AG04450 (cell line): ENCODE results near the gene GRXCR2. TPM values are rescaled to one million over a fixed set of nuclear protein-coding genes. Genes with fewer than 3 reads are reported as not detected.
A peak's percentile ranks its signal among the peaks of the same experiment; 100 is the strongest.

Source experiments
- CTCF ChIA-PET: fragments of 300-600, 350-600 bp; formaldehyde crosslinking; extraction: SDS; loops from one replicate; lab custom pipeline; 2022; ENCODE audit warnings: antibody characterized with exemption, inconsistent platforms; lab: Charles Lee
- POLR2A ChIA-PET: fragments of 350-600 bp; formaldehyde crosslinking; extraction: SDS; loops from one replicate; lab custom pipeline; 2021; ENCODE audit warnings: antibody characterized with exemption, inconsistent platforms; lab: Yijun Ruan, JAX
- DNase-seq: peaks from one replicate; pipeline ENCODE4 v3.0.0-alpha.2; 2011; ENCODE audit warnings: low read depth, low spot score
- H3K27ac ChIP-seq: one replicate; pipeline ENCODE4 v1.5.1; 2012; ENCODE audit warnings: low read depth, low read length, control low read depth
- H3K27me3 ChIP-seq: one replicate; pipeline ENCODE4 v1.6.0; 2012; ENCODE audit warnings: low read length; ENCODE audit not compliant: control insufficient read depth, insufficient read depth
- H3K4me3 ChIP-seq: 2 replicates; pipeline ENCODE4 v1.5.1; 2011; ENCODE audit warnings: mild to moderate bottlenecking, low read depth, low read length, control low read depth
- H3K9me3 ChIP-seq: 2 replicates; pipeline ENCODE4 v1.5.1; 2012; ENCODE audit warnings: low read length; ENCODE audit not compliant: control insufficient read depth, insufficient read depth
- polyA plus RNA-seq: library from polyadenylated mRNA; depleted of rRNA; stranded (reverse); fragments of >200 nt; gene quantifications from 2 replicates; pipeline ENCODE4 v1.2.3, GENCODE V29; 2011
- TF ChIP-seq, protein P1 (sequence below): IDR thresholded peaks from 2 replicates; pipeline ENCODE4 v1.5.1; 2011; ENCODE audit warnings: low read depth, low read length, control low read depth, inconsistent platforms

Gene GRXCR2
- polyA plus RNA-seq, 1 experiment, result not detected

DNA sequence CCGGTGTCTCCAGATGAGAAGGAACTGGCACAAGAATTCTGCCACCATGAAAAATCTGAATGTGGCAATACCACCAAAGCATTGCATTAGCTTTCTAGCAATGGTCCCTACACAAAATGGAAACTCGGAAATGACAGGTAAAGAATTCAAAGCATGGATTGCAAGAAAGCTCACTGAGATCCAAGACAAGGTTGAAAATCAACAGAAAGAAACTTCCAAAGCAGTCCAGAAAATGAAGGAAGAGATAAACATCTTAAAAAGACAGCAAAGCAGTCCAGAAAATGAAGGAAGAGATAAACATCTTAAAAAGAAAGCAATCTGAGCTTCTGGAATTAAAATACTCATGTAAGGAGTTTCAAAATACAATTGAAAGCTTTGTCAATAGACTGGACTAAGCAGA is 16.8 kb upstream of the GRXCR2 start:
- no peak for DNase-seq
- POLR2A ChIA-PET, result no interaction called here
- no peaks in the 10 kb centered on the region for H3K27me3 ChIP-seq
- TF ChIP-seq, protein P1, sequence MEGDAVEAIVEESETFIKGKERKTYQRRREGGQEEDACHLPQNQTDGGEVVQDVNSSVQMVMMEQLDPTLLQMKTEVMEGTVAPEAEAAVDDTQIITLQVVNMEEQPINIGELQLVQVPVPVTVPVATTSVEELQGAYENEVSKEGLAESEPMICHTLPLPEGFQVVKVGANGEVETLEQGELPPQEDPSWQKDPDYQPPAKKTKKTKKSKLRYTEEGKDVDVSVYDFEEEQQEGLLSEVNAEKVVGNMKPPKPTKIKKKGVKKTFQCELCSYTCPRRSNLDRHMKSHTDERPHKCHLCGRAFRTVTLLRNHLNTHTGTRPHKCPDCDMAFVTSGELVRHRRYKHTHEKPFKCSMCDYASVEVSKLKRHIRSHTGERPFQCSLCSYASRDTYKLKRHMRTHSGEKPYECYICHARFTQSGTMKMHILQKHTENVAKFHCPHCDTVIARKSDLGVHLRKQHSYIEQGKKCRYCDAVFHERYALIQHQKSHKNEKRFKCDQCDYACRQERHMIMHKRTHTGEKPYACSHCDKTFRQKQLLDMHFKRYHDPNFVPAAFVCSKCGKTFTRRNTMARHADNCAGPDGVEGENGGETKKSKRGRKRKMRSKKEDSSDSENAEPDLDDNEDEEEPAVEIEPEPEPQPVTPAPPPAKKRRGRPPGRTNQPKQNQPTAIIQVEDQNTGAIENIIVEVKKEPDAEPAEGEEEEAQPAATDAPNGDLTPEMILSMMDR, result no peak
- no peak overlapping the region for H3K4me3 ChIP-seq
- CTCF ChIA-PET, result interaction anchor here (1.1 to 3.7 kb wide), 3 partner anchors 20 to 1686 kb away, joined by 5 to 31 read pairs (median 7); no protein-coding TSS in a partner anchor
- peaks cover 4% of the 10 kb centered on the region for H3K9me3 ChIP-seq
- no peak overlapping the region for H3K27ac ChIP-seq

DNA sequence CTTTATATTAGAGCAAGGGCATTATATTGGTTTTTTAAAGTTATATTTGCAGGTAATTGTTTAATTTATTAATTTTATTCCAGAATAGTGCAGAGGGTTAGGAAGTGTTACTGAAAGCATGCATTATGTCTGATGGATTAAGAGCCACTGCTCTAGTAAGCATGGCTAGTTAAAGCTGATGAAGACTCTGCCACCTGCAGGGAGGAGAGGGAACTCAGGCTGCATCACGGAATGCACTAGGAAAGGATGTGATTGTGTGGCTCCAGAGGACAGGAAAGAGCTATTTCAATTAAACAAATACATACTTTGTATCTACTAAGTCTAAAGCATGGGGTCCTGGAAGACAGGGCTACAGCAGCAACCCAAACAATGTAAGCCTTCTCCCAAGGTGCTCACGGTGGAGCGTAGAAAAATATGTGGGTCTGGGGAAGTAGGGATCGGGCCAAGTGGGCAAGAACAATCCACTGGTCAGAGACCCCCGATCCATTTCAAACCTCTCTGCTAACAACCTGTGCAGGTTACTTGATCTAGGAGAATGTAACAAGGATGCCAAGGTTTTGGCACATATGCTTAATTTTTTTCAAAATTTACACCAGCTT is 15.3 kb upstream of the GRXCR2 start:
- ChIA-PET CTCF (interaction anchor here (0.6 to 3.7 kb wide), 49 partner anchors 10 to 1684 kb away, joined by 3 to 31 read pairs (median 5); partner anchors contain the start of gene GRXCR2), POLR2A (interaction anchor here (0.6 kb wide), 1 partner anchor 978 kb away, joined by 3 read pairs; no protein-coding TSS in a partner anchor)
- Histone ChIP-seq H3K27me3 (no peaks in the 10 kb centered on the region), H3K9me3 (peaks cover 4% of the 10 kb centered on the region), H3K4me3 (no peak overlapping the region), H3K27ac (no peak overlapping the region)
- TF ChIP-seq, protein P1, result peak; percentile 93
- DNase-seq, result no peak

DNA sequence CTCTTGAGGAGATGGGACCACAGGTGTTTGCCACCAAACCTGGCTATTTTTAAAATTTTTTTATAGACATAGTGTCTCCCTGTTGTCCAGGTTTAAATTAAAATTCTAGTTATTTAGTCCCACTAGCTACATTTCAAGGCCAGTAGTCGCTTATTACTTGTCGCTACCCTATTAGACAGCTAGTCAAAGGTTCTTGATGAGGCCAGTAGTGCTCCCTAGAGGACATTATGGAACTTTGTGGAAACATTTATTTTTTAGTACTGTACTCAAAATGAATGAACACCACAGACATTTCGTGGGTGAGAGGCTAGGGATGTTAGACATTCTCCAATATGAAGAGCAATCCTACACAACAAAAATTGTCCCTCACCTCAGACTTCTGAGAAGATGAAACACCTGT is 14.4 kb upstream of the GRXCR2 start:
- ChIA-PET POLR2A (no interaction called here), CTCF (interaction anchor here (0.8 to 3.7 kb wide), 22 partner anchors 10 to 1683 kb away, joined by 3 to 31 read pairs (median 6); partner anchors contain the start of gene GRXCR2)
- peaks cover 4% of the 10 kb centered on the region for H3K9me3 ChIP-seq
- TF ChIP-seq, protein P1, result 0 out of 2 replicates have a peak, but pooled peaks have one; percentile 5
- no peak for DNase-seq
- H3K4me3 ChIP-seq, result no peak overlapping the region
- H3K27me3 ChIP-seq, result no peaks in the 10 kb centered on the region
- H3K27ac ChIP-seq, result no peak overlapping the region

DNA sequence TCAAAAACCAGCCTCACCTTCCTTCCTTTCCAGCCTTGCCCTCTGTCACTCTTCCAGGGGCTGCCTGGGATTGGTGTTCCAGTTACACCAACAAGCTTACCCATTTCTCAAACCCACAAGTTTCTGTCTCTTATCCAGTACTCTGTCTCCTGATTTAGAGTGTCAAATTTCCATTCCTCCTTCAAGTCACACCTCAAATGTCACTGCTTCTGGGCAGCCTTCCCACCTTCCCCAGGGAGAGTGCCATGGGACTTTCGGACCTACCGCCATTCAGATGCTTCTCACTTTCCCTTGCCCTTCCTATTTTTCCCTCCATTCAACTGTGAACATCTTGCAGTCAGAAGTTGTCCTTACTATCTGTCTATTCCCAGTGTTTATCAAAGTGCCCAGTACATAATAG is 2.0 kb upstream of the GRXCR2 start:
- no peak overlapping the region for H3K4me3 ChIP-seq
- ChIA-PET CTCF (interaction anchor here (1.1 kb wide), 1 partner anchor 13 kb away, joined by 4 read pairs; no protein-coding TSS in a partner anchor), POLR2A (no interaction called here)
- TF ChIP-seq, protein P1, result no peak
- H3K27ac ChIP-seq, result no peak overlapping the region
- no peaks in the 10 kb centered on the region for H3K9me3 ChIP-seq
- no peak for DNase-seq
- no peaks in the 10 kb centered on the region for H3K27me3 ChIP-seq

DNA sequence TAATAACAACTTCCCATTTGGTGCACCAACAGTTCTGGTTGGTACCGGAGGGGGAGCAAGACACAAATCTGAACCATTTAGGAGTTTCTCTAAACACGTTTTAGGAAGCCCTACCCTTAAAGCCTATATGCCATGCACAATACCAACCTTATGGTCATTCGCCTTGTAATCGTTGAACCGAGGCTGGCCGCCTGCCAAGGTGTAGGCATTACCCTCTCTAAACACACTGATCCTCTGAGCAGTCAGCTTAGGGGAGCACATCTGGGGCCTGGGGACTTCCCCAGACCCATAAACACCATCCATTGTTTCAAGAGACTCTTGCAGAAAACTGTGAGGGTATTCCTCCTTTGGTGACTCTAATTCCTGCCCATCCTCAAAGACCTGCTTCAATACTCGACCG is 328 bp downstream of the GRXCR2 start:
- Histone ChIP-seq H3K9me3 (no peaks in the 10 kb centered on the region), H3K4me3 (no peak overlapping the region), H3K27me3 (no peaks in the 10 kb centered on the region), H3K27ac (no peak overlapping the region)
- ChIA-PET CTCF (interaction anchor here (1.3 kb wide), 1 partner anchor 15 kb away, joined by 5 read pairs; no protein-coding TSS in a partner anchor), POLR2A (no interaction called here)
- TF ChIP-seq, protein P1, result no peak
- DNase-seq, result no peak
